GM06990 (cell line): ENCODE measurements around the gene COL16A1.

Source experiments
- DNase-seq: peaks from one replicate; pipeline ENCODE4 v3.0.0-alpha.2; 2011; ENCODE audit not compliant: insufficient read length; ENCODE audit errors: extremely low read depth
- H3K27me3 ChIP-seq: replicated peaks from 2 replicates; pipeline ENCODE4 v1.6.0; 2011; ENCODE audit warnings: low read length; ENCODE audit not compliant: control insufficient read depth, insufficient read depth
- H3K36me3 ChIP-seq: 2 replicates; pipeline ENCODE4 v1.5.1; 2011; ENCODE audit warnings: low read length; ENCODE audit not compliant: control insufficient read depth, insufficient read depth
- H3K4me3 ChIP-seq: replicated peaks from 2 replicates; pipeline ENCODE4 v1.5.1; 2011; ENCODE audit warnings: low read depth, mild to moderate bottlenecking, control low read depth, low read length
- TF ChIP-seq, protein P1 (sequence below): IDR thresholded peaks from 2 replicates; pipeline ENCODE4 v1.5.1; 2011; ENCODE audit warnings: low read length, control low read depth, mild to moderate bottlenecking, inconsistent platforms; ENCODE audit not compliant: insufficient read depth, poor library complexity, severe bottlenecking

The COL16A1 gene

DNA sequence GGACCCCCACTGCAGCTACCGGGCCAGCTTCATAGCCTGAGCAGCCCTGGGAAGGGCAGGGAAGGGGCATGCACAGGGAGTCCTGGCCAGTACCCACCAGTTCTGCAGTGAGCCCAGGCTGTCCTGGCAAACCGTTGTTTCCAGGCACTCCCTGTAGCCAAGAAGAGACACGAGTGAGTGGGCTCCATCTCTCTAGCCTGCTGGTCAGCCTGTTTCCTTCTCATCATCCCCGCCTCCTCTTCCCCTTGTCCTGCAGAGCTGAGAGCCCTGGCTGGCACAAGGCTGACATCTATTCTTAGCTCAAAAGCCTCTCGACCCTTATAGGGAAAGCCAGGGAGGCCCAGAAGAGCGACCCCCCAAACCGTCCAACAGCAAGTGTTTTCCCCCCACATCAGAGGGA is 28.7 kb downstream of the COL16A1 start:
- H3K36me3 ChIP-seq: no peaks in the 10 kb centered on the region
- no peak overlapping the region for H3K4me3 ChIP-seq
- TF ChIP-seq, protein P1, sequence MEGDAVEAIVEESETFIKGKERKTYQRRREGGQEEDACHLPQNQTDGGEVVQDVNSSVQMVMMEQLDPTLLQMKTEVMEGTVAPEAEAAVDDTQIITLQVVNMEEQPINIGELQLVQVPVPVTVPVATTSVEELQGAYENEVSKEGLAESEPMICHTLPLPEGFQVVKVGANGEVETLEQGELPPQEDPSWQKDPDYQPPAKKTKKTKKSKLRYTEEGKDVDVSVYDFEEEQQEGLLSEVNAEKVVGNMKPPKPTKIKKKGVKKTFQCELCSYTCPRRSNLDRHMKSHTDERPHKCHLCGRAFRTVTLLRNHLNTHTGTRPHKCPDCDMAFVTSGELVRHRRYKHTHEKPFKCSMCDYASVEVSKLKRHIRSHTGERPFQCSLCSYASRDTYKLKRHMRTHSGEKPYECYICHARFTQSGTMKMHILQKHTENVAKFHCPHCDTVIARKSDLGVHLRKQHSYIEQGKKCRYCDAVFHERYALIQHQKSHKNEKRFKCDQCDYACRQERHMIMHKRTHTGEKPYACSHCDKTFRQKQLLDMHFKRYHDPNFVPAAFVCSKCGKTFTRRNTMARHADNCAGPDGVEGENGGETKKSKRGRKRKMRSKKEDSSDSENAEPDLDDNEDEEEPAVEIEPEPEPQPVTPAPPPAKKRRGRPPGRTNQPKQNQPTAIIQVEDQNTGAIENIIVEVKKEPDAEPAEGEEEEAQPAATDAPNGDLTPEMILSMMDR: no peak
- no peaks in the 10 kb centered on the region; the same call in 1 of the 2 replicates for H3K27me3 ChIP-seq
- DNase-seq: no peak

DNA sequence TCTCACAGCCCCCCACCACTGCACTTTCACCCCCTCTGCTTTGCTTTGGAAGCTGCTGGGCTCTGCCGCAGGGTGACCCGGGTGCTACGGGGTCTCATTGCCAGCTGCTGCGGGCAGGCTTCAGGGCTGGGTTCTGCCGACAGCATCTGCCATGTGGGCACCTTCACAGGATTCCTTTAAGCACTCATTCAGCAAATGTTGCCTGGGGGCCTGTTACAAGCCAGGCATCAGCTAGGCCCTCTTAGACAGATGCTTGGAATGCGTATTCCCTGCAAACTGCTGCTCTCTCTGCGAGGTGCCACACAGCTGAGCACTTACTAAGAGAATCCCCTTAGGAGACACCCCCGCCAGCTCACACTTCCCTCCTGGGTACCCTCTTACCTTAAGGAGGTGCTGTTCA is 29.2 kb downstream of the COL16A1 start:
- no peak for DNase-seq
- no peaks in the 10 kb centered on the region for H3K36me3 ChIP-seq
- no peak overlapping the region for H3K4me3 ChIP-seq
- no peaks in the 10 kb centered on the region; the same call in 1 of the 2 replicates for H3K27me3 ChIP-seq
- TF ChIP-seq, protein P1: no peak

DNA sequence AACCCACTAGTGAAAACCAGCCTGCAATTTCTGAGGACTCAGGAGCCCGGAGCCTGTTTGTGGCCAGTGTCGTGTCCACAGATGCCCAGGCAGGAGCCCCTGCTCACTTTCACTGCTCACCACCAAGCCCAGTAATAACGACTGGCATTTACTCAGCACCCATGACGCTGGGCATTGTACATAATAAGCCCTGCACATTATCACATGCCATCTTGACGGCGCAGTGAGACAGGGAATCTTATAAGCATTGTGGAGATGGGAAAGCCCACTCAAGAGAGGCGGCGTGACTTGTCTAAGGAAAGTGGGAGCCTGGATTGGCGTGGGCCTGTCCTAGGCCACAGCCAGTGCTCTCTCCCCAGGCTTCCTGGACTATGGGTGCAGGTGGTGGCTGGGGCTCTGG is 30.4 kb downstream of the COL16A1 start:
- Histone ChIP-seq H3K4me3 (no peak overlapping the region), H3K36me3 (no peaks in the 10 kb centered on the region), H3K27me3 (no peaks in the 10 kb centered on the region; the same call in none of the 2 replicates)
- no peak for DNase-seq
- TF ChIP-seq, protein P1: no peak

DNA sequence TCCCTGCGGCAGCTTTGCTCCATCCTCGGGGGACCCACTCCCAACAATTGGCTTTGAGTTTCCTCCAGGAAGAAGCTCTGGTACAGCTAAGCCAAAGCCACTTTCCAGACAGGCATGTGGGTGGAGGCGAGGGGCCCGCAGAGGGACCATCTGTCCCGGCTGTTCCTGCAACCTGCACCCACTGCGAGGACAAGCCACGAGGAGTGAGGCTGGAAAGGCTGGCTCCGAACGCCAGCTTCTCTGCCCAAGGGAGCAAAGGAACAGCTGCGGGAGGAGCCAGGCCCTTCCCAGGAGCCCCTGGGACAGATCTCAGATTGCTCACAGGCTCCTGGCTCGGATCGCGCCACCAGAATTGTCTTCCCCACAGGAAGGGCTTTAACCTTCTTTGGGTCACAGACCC is 30.8 kb downstream of the COL16A1 start:
- Histone ChIP-seq H3K4me3 (no peak overlapping the region), H3K27me3 (no peaks in the 10 kb centered on the region; the same call in none of the 2 replicates), H3K36me3 (no peaks in the 10 kb centered on the region)
- no peak for DNase-seq
- TF ChIP-seq, protein P1: no peak

DNA sequence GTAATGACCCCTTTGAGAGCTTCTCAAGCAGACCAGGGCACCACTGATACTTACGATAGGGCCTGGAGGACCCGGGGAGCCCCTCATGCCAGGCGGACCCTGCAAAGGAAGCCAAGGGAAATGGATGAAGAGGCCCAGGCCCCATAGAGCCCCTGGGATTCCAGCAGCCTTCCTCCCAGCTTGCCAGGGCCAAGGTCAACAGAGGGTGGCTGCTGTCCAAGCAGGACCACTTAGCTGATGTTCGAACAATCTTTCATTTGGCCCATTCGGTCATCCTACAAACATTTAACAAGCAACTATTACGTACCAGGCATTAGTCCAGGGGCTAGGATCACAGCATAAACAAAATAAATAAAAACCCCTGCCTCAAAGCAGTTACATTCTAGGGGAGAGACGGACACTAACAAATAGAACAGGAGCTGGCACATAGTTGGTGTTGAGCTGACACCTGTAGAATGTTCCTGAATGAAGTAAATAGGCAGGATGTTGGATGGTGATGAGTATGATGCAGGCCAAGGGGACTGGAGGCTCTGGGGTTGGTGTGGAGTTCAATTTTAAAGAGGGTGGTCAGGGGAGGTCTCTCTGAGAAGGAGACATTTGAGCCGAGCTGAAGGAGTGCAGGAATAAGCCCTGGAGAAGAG is 32.1 kb downstream of the COL16A1 start:
- no peaks in the 10 kb centered on the region; the same call in none of the 2 replicates for H3K27me3 ChIP-seq

More for the DNA sequence above, 32.1 kb downstream of the COL16A1 start:
- TF ChIP-seq, protein P1: no peak
- Histone ChIP-seq H3K36me3 (no peaks in the 10 kb centered on the region), H3K4me3 (no peak overlapping the region)
- no peak for DNase-seq
